ENCODE results near the gene DISC1.

The DISC1 gene

GRCh38 chr1:231828182-231828920 lies 201.8 kb downstream of the DISC1 start:
- DNase-seq, result no peak

GRCh38 chr1:231829332-231829731 lies 202.7 kb downstream of the DISC1 start:
- DNase-seq, result no peak

- DNase-seq, result no peak
These were observed 209.8 kb downstream of the DISC1 start for GRCh38 chr1:231836227-231836893.

GRCh38 chr1:231838521-231838920 lies 211.9 kb downstream of the DISC1 start:
- no peak for DNase-seq

- no peak for DNase-seq
These were observed 213.4 kb downstream of the DISC1 start for GRCh38 chr1:231839999-231840398.

GRCh38 chr1:231841616-231842344 lies 215.2 kb downstream of the DISC1 start:
- DNase-seq, result no peak

GRCh38 chr1:231842441-231842840 lies 215.9 kb downstream of the DISC1 start:
- no peak for DNase-seq

GRCh38 chr1:231844986-231845502 lies 218.5 kb downstream of the DISC1 start:
- no peak for DNase-seq

GRCh38 chr1:231847612-231848397 lies 221.2 kb downstream of the DISC1 start:
- DNase-seq, result no peak

GRCh38 chr1:231849981-231850380 lies 223.4 kb downstream of the DISC1 start:
- no peak for DNase-seq

GRCh38 chr1:231850786-231851185 lies 224.2 kb downstream of the DISC1 start:
- DNase-seq, result no peak

- DNase-seq, result no peak
These were observed 227.1 kb downstream of the DISC1 start for GRCh38 chr1:231853588-231854207.

GRCh38 chr1:231855361-231855760 lies 228.8 kb downstream of the DISC1 start:
- DNase-seq, result no peak

- no peak for DNase-seq
These were observed 229.3 kb downstream of the DISC1 start for GRCh38 chr1:231855926-231856325.

GRCh38 chr1:231856426-231856825 lies 229.8 kb downstream of the DISC1 start:
- no peak for DNase-seq

- no peak for DNase-seq
These were observed 230.3 kb downstream of the DISC1 start for GRCh38 chr1:231856894-231857293.

- no peak for DNase-seq
These were observed 231.1 kb downstream of the DISC1 start for GRCh38 chr1:231857609-231858135.

- no peak for DNase-seq
These were observed 233.9 kb downstream of the DISC1 start for GRCh38 chr1:231860221-231861088.

GRCh38 chr1:231861541-231862481 lies 235.2 kb downstream of the DISC1 start:
- no peak for DNase-seq

- DNase-seq, result no peak
These were observed 236.0 kb downstream of the DISC1 start for GRCh38 chr1:231862611-231863010.

Data from activated CD4-positive, alpha-beta T cell treated with anti-CD3 and anti-CD28 coated beads, Interleukin-2, amount 50 U/mL, for 1 hour (primary cell).